ENCODE data around the gene OLFML1.
A peak's percentile ranks its signal among the peaks of the same experiment; 100 is the strongest.

OLFML1 gene

DNA sequence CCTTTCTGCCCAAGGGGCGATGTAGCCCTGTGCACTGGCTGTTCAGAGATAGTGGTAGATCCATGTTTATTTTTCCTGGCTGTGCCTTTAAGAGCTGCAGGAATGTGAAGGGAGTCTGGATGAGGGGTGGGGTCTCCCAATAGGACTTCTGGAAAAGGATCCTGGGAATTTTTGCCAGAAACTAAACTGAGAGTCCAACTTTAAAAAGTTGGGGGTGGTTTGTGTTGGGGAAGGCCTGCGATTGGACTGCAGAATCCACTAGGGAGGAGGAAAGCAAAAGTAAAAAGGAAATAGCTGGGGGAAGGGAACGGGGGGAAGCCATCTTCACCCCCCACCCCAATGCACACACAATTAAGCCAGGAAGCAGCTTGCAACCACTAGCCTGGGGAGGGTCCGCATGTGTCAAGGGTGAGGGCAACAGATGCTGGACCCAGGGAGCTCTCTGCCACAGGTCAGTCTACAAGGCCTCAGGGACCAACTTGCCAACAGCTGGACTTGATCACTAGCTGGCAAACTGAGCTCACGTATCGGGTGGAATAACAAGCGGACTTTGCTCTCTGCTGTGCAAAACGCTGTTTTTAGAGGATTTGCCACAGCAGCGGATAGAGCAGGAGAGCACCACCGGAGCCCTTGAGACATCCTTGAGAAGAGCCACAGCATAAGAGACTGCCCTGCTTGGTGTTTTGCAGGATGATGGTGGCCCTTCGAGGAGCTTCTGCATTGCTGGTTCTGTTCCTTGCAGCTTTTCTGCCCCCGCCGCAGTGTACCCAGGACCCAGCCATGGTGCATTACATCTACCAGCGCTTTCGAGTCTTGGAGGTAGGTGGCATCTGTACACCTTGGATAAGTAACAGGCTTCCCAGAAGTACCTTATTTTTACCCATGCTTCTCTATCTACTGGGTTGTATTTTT is at the start of gene OLFML1:
TSS of gene OLFML1 (plus strand) at position 321 of the 912 bp plus-strand sequence. CDS start at position 691, 370 bp downstream.
- peak; percentile 55 for DNase-seq (ENCODE audit: low read depth)

DNA sequence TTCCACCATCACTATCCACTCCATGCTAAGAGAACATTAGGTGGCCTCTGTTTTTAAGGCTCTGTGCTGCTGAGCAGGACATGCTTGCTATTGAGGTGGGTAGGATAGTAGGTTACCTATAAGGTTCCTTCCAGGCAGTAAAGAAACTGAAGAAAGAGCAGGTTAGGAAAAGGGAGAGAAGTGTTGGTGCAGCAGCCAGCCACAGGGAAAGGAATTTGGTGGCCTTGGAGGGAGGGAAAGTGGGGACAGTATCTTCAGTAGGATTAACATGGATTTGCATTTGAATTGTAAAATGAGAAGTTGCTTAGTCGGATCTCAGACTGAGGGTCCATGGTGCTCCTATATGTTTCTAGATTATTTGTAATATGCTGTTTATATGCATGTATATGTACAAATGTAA is 49.2 kb upstream of the OLFML1 start:
- DNase-seq (ENCODE audit: low read depth) = no peak

DNA sequence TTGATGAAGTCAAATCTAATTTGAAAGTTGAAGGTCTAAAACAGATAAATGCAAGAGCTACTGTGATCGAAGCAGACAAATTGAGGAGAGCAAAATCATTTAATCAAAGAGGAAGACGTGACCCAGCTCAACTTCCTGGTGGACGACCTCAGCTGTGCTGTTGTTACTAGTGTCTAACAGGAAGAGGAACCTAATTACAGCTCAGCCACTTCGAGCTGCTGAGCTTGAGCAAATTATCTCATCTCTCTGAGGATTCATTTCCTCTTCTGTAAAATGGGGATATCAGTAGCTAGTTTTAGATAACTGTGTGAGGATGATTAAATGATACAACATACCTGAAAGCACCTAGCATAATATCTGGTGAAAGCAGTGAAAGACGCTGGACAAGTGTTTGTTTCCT is 48.6 kb upstream of the OLFML1 start:
- no peak for DNase-seq (ENCODE audit: low read depth)

DNA sequence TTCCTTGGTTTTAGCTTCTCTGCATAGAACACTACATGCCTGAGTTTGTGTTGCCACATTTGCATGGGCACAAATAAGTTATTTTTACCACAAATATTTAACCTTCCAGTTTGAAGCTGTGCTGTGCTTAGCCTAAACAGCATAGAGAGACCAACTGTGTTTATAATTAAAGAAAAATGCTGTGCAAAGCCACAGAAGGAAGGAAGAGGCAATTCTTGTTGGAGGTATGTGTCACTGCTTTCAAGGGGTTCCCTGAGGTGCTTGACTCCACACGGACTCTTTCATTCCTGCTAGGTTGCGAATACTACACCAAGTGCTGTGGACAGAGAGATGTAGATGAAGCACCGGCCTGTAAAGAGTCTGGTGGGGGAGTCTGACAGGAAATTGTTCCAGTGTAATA is 47.6 kb upstream of the OLFML1 start:
- no peak for DNase-seq (ENCODE audit: low read depth)

DNA sequence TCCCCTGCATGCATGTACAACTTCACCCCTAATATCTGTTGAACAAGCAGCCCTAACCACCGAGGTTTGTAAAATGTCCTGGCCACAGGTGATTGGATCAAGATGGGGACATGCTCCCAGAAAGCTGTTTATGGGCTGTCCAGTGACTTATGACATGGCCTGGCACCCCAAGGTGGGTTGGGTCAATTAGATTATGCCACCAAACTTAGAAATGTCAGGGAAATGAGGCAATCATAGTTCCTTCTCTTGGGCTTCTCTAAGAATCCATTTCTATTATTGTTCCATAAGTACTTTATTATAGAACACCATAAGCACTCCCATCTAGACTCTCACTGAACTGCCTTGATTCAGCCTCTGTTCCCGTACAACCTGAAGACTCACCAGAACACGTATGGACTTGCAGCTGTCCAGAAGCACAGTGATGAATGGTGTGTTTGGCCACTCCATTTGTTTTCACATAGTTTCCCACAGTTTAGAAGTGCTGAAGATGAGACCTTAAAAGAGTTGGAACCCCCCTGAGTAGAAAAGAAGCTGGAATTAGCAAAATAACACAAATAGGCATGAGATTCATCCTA is 45.5 kb upstream of the OLFML1 start:
- no peak for DNase-seq (ENCODE audit: low read depth)

DNA sequence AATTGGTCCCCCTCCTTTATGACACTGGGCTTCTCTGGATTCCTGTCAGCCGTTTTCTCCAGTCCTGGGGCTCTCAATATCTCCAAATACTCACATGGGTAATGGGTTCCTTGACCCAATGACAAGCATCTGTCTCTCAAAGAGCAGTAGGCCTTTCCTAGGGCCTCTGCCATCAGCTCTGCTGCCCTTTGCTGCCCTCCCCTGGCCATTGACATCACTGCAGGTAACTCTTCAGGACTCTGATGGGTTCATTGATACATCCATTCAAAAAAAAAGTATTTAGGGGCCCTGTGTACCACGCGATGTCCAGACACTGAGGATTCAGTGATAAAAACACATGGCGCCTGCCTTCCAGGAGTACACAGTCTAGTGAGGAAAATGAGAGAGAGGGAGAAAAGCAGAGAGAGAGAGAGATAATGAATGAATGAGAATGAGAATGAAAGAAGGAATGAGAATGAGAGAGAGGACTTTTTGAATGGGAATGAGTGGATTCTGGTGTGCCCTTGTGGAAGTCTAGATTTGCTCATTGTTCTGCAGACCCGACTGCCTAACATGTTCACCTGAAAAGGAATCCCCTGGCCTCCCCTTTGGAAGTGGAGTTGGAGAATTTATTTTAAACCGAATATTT is 42.6 kb upstream of the OLFML1 start:
- DNase-seq (ENCODE audit: low read depth) = peak; percentile 31

DNA sequence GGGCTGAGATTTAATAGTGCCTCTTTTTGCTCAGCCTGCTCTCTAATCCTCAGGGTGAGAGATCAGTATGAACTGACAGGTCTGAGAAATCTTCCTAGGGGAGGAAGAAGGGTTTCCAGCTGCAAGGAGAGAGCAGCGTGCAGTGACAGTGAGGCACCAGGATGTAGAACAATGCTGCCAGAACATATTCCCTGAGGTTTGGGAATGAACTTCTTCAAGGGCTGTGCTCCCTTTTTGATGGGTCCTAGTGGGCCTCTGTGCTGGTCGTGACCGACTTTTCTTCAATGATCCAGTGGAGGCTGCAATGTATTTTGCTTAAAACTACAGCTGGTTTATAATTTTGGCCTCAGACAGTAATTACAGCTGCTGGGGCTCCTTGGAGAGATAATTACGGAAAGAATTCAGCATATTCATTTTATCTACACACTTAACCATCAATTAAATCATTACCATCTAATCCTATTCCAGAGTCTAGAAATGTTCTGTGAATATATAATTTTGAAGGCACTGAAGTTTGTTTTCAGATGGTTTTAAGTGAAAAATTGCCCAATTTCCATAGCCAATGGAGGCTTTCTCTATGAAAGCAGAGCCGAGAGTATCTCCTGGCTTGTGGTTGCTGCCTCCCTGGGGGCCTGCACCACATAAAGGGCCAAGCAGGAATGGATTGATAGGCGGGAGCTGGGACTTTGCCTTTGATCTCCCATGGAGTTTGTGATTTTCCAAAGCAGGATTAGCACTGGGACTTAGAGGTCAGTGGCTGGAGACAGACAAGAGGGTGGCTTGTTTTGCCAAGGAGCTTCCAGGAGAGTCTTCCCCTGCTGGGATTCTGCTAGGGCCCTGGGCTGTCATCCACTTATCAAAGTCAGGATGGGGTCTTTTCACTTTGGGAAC is 41.0 kb upstream of the OLFML1 start:
- no peak for DNase-seq (ENCODE audit: low read depth)

DNA sequence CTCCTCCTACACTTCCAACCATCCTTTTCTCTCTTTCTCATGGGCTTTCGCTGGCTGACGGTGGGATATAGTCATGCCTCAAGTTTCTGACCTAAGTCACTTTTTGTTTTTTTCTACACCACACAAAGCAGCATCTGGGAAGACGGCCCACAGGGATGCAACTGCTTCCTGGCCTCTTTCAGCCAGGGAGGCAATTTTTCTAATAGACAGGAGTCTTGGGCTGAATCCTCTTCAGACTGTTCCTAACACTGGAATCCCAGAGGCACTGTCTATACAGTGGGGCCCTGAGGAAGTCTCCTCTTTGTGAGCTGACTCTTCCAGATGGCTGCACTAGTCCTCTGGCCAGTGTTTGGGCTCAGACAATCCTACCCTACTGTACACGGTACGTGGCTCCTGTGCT is 39.7 kb upstream of the OLFML1 start:
- DNase-seq (ENCODE audit: low read depth) = no peak

DNA sequence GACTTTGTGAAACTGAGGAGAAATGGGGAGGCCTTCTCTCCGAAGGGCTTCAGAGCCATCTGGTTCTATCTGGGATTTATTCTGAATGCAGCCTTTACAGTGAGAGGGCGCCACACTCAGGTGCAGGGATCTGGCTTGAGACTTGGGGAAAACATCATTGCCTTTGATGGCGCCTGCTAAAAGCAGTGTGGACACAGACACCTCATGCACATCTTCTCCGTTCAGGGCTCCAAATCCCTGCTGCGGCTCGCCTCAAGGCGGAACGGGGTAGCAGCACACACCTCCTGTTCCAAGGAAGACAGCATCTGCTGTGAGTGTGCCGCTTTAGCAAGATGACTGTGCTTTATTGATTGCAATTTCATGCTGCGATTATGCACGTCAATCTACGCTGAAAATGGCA is 37.1 kb upstream of the OLFML1 start:
- DNase-seq (ENCODE audit: low read depth) = no peak

DNA sequence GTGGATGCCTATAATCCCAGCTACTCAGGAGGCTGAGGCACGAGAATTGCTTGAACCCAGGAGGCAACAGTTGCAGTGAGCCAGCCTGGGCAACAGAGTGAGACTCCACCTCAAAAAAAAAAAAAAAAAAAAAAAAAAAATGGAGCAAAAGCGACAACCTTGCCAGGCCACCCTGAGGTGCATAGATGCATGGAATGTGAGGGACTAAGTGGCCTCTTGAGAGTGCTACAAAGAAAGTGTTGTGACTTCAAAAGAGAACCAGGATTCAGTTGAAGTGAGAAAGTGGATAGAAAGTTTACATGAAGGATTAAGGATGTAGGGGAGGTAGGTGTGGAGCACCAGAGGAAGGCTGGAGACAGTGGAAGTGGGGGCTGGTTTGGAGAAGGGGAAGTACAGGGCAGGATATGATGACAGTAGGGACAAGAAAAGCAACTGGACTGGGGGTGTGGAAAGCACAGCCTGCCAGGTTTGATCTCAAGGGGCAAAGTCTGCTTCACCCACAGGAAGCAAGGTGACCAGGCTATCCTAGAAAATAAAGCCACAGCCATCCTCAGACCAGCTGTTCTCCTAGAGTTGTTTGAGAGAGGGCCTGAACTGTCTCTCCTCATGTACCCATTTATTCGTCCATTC is 36.0 kb upstream of the OLFML1 start:
- no peak for DNase-seq (ENCODE audit: low read depth)

DNA sequence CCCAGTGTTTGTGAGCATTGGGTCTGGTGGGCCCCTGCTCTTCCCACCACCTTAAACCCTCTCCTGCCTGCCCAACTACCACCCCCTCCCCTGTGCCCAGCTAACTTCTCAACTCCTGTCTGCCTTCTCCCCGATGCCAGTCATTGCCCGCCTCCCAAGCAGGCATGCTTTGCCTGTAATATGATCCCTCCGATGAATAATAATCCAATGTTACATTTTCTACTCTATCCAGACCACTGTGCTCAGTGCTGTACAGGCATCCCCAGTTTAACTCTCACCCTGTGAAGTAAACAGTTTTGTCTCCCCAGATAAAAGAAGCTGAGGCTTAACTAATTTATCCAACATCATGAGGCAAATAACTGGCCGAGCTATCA is 35.5 kb upstream of the OLFML1 start:
- DNase-seq (ENCODE audit: low read depth) = no peak

DNA sequence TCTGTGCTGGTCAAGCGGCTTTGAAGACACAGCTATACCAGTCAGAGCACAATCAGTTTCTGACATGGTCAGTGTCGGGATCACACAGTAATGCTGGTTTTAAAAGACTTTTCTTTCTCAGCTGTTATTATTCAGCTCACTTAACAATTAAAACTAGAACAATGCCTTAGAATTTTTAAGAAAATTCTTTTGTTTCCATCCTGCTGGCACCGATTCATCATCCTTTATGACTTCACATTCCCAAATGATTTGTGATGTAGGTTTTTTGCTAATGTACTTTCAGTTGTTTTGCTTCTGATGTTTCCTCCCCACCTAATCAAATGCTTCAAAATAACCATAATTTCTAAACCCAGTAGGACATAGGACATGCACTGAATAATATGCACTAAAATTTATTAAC is 34.5 kb upstream of the OLFML1 start:
- no peak for DNase-seq (ENCODE audit: low read depth)

DNA sequence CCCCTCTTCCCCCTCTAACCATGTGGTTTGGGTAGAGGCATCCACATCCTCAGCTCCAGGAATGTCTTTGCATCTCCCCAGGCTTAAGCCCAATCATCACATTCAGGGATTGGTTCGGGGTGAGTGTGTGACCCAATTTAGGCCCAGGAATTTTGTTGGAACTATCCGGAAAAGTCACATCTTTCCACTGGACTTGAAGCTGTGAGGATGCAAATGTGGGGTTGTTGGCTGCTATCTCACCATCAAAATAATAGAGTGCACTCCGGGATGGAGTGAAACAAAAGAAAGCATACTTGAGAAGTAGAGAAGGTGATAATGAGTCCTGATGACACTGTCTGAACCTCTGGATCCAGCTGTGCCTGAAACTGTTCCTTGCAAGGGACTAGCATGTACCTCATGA is 33.8 kb upstream of the OLFML1 start:
- no peak for DNase-seq (ENCODE audit: low read depth)

DNA sequence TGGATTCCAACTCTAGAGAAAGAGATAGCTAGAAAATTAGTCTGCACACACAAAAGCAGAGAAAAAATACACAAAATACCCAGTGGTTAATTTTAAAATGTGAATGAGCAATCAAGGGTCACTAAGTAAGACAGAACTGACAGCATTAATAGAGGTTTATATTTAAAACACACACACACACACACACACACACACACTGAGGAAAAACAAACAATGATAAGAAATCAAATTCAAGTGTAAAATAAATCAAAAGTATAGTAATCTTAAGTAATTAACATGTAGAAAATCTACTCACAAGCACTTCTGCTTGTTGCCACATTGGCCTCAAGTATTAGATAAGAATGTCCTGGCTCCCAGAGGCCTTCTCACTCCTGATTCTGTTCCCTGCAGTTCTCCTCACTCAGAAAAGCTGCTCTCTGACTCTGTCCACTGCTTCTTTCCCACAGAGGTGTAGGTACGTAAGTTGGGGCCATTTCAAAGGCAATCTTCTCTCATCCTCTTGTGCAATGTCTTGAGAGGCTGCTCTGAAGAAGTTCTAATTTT is 33.3 kb upstream of the OLFML1 start:
- DNase-seq (ENCODE audit: low read depth) = no peak

DNA sequence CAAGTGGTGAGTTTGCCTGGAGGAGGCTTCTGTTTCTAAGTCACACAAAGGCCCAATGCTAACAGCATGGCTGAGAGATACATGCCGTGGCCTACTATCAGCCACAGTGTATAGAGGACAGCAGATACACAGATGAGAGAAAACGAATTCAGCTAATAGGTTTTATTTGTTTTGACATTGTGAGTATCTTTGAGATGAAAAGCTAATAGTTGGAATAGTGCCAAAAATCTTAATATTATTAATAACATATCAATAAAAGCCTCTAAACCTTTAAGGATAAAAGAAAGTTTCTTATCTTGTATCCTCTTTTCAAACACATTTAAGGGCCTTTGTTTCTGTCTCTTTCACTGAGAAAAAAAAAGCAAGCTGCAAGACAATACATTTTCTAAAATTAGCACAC is 30.5 kb upstream of the OLFML1 start:
- no peak for DNase-seq (ENCODE audit: low read depth)

DNA sequence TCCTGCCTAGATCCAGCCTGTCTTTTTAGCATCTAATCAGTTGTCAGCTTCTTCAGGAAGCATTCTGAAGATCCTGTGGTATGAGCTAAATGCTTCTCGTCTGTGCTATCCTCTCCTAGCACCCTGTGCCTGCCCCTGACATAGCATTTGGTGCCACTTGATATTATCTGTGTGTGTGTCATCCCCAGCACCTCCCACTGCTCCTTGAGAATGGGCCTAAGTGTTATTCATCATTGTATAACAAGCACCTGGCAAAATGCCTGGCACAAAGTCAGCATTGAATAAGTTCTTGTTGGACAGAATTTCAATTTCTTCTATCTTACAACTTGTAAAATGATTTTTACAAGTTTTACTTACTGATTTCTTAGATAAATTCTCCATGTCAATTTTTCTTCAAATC is 28.1 kb upstream of the OLFML1 start:
- no peak for DNase-seq (ENCODE audit: low read depth)

DNA sequence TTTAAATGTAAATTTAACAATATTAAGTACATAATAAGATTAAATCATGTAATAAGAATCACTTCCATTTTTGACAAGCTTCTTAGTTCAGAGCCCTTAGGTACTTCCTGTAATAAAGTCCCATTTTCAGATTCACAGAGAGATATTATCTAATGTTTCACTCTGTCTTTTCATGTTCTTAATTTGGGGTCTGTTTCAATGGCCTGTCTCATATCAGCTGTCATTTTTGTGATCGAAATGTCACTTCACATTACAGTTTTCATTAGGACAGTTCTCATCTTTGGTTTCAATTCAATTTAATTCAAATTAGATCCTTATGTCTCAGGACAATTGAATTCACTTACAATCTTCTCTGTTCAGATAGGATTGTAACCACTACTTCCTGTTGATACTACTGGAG is 22.6 kb upstream of the OLFML1 start:
- DNase-seq (ENCODE audit: low read depth) = no peak

DNA sequence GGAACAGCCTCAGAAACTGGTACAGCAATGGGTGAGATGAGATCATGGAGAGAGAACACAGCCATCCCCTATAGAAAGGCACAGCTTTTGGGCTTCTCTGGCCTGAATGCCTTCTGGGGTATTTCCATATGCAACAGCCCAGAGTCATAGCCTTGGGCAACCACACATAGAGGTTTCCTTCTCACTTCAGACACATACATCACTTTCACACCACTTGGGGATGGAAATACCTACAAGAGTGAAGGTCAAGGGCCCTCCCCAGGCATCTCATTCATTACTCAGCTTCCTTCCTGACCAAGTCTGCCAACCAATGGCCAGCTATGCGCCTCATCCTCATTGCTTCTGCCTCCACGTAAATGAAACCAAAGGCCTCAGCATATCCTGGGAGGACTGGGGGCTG is 17.7 kb upstream of the OLFML1 start:
- no peak for DNase-seq (ENCODE audit: low read depth)

DNA sequence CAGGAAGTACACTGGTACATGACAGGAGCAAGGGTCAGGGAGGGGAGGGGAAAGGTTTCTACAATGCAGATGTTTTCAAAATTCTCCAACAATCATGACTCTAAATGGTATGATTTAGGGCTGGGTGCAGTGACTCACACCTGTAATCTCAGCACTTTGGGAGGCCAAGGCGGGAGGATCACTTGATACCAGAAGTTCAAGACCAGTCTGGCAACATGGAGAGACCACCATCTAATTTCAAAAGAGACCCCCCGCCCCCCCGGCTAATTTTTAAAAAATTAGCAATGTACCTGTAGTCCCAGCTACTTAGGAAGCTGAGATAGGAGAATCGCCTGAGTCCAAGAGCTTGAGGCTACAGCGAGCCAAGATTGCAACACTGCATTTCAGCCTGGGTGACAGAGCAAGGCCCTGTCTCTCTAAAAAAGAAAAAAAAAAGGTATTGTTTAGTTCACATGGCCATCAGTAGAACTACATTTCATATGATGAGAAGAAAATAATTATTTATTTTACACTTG is 15.9 kb upstream of the OLFML1 start:
- DNase-seq (ENCODE audit: low read depth) = no peak

DNA sequence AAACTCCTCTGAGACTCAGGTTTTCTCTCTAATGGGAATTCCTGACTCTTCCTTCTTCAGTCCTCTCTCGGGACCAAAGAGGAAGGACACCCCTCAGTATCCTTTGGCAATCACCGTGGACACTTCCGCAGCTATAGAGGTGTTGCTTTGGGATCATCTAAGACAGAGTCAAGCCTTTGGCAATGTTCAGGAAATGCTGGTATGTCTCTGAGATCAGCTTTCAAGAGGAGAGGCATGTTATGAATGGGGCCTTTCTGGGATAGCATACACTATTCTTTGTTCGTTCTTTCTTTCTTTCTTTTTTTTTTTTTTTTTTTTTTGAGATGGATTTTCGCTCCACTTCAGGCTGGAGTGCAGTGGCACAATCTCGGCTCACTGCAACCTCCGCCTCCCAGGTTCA is 14.2 kb upstream of the OLFML1 start:
- DNase-seq (ENCODE audit: low read depth) = no peak

DNA sequence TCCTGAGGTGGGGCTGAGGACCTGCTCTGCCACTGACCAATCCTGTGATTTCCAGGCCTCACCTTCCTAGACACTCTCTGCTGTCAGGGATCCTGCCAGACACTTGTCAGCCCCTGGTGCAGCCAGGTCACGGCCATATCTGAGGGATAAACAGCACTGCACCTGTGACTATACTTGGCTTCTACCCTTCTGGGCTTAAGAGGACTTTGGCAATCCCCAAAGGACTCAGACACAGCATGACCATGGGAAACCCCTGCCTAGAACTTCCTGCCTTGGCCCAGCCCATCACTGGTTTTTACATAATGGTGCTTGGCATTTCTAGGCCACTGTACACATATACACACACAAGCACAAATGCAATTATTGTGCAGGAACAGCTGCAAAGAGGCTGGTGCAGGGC is 11.6 kb upstream of the OLFML1 start:
- DNase-seq (ENCODE audit: low read depth) = no peak

Data from fibroblast of the conjunctiva (primary cell).